GM19468 (cell line): ENCODE results near the gene QDPR.
"Not testable (repeated sequence)": the region's sequence is repeated elsewhere in the genome, so short reads cannot be mapped to it uniquely, and the experiment has no call there.

ENCODE experiments used
- ATAC-seq: cut with Tn5 transposase; IDR thresholded peaks from one replicate; pipeline ENCODE4 v1.9.1; 2021; ENCODE audit warnings: mild to moderate bottlenecking, moderate library complexity, moderate number of reproducible peaks; ENCODE audit not compliant: unreplicated experiment; ENCODE audit errors: extremely low read depth

The QDPR gene

GRCh38 chr4:17447056-17447455 lies 64.8 kb downstream of the QDPR start:
- ATAC-seq = no peak

- not testable (repeated sequence) for ATAC-seq
These were observed 69.4 kb downstream of the QDPR start for GRCh38 chr4:17442477-17442876.

- ATAC-seq = no peak
These were observed 74.5 kb downstream of the QDPR start for GRCh38 chr4:17437396-17437795.

GRCh38 chr4:17436750-17437090 lies 75.2 kb downstream of the QDPR start:
- no peak for ATAC-seq
